HCEC 1CT (cell line): ENCODE measurements around the gene SLC6A15.

Experiments used
- DNase-seq: peaks from one replicate; pipeline ENCODE4 v3.0.0-alpha.2; 2017

Gene SLC6A15

GRCh38 chr12:84912198-84913128 is at the start of gene SLC6A15:
Gene SLC6A15, minus strand, starts transcription at chr12:84912799. Its CDS starts 20,679 bp downstream, at chr12:84892120.
- peak; percentile 92 for DNase-seq

GRCh38 chr12:84960918-84961317 is 48.3 kb upstream of the SLC6A15 start:
- no peak for DNase-seq

- peak; percentile 64 for DNase-seq
These were observed 42.7 kb upstream of the SLC6A15 start for GRCh38 chr12:84955298-84955697.

DNA sequence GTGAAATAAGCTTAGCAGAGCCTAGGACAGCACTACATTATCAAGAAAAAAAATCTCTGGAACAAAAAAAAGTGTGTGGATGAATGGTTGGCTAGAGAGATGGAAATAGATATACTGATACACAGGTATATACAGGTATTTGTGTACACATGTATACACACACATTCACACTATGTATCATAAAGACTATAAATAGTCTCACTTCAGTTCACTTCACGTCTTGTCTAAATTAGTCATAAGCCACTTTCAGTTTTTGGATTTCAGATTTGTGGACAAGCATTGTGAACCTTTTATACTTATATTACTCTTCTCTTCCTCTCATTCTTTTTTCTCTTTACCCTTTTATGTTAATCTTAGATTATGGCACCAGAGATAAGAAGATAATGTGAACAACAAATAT is 41.8 kb upstream of the SLC6A15 start:
- no peak for DNase-seq

- DNase-seq, result no peak
These were observed 38.5 kb upstream of the SLC6A15 start for GRCh38 chr12:84950971-84951546.

DNA sequence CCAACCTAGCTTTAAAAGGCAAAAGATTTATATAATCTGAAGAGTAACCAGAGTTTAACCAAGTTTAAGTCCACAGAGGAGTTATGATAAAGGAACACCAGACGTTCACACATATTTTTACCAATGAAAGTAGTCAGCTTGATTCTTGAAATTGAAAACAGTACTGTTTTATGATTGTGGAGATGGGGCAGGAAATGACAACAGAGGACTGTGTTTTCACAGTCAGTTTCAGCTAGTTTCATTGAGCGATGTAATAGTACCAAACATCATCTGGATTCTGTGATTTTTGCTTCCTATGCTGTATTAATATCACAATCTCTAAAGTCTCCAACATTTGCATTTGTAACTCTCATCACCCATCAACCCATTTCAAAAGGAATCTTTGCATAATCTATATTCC is 34.2 kb upstream of the SLC6A15 start:
- DNase-seq, result no peak

DNA sequence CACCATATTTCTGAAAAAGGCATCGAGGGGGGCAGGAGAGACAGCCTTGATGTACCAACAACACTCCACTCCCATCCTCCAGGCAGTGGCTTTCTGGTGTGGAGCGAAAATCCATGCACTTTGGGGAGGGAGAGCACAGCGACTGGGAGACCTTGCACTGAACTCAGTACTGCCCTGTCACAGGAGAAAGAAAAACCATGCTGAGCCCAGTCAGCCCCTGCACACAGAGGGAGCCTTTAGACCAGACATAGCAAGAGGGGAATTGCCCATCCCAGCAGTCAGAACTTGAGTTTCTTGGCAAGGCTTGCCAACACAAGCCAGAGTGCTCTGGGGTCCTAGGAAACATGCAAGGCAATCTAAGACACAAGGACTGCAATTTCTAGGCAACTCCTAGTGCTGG is 24.8 kb upstream of the SLC6A15 start:
- DNase-seq, result no peak

GRCh38 chr12:84929501-84929900 is 16.9 kb upstream of the SLC6A15 start:
- no peak for DNase-seq

DNA sequence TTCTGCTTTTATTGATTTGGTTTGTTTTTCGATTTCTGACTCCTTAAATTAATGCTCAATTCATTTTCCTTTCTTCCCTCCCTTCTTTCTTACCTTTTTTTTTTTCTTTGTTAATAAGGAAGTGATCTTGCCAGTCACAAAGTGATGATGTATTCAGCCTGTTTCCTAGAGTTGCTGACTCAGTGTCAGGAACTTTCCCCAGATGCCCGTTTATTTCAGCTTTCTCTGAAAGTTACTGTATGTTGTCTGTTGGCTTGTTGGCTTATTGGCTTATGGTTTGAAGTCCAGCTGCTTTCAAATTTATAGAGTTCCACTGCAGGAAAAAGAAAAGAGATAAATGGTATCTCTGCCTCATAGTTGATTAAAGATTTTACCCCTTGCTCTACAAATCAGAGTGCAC is 12.4 kb upstream of the SLC6A15 start:
- peak; percentile 85 for DNase-seq

GRCh38 chr12:84922693-84923092 is 10.1 kb upstream of the SLC6A15 start:
- DNase-seq, result peak; percentile 90

DNA sequence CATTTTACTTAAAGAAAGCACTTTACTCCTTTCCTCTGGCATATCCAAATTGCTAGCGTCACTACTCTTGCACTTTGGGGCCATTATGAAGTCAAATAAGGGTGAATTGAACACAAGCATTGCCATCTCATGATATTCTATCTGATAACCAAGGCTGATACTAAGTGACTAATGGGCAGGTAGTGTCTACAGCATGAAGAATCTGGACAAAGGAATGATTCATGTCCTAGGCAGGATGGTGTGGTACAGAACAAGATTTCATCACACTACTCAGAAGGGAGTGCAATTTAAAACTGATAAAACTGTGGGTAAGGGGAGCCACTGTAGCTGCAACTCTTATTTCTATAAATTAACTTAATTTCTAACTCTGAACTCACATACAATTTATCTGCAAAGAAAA is 7.7 kb upstream of the SLC6A15 start:
- peak; percentile 58 for DNase-seq

DNA sequence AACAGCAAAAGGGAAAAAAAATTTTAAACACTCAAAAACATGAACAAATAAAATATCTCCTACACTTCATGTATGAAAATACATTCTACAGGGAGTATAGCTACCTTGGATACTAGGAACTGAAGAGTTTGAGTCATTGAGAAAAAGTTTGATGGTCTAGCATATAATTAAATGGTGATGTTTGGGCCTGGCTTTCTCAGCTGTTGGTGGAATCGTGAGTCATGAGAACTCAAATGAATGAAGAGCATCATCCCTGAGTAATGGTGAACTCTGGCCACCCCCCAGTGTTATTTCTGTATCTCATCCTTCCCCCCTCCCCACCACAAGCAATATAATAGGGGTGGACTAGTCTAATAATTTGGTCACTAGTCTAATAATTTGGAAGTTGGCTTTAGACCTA is 6.7 kb upstream of the SLC6A15 start:
- DNase-seq, result peak; percentile 83

GRCh38 chr12:84913129-84913515 is 523 bp upstream of the SLC6A15 start:
- DNase-seq, result no peak

DNA sequence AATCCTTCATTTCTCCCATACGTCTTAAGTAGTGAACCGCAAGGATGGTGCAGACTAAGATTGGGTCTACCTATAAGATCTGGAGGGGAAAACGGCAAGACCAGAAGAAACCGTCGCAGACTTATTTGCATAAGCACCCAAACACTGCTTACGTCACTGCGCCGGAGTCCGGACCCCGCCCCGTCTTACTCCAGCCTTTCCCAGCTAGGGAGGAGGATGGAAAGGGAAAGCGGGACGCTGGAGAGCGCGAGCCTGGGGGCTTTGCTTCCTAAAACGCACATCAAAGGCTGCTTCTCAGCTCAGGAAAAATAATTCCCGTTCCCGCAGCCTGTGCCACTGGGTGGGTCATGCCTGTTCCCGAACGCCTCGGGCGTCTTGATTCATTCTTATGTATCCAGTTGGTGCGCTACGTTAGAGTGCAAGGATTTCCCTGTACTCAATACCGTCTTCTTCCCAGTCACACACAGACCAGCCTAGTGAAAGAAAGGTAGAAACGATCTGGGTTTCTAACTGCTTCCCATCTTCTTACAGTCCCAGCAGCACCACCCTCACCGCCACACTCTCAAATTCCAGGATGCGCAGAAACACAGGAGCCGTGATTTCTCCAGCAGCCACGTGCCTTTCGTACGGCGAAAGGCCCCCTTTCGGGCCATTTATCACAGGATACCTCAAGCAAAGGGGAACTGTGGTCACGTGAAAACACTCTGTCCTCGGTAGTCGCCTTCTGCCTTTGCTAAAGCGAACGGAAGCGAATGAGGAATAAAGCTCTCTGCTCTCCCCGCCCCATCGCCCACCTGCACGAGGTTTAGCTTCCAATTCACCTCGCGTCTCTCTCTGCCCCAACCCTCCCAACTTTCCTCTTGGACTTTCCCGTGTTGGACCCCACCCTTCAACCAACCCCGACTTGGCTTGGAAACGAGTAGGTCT is 1.1 kb downstream of the SLC6A15 start:
- DNase-seq, result peak; percentile 87

GRCh38 chr12:84910549-84911241 is 1.9 kb downstream of the SLC6A15 start:
- peak; percentile 26 for DNase-seq

DNA sequence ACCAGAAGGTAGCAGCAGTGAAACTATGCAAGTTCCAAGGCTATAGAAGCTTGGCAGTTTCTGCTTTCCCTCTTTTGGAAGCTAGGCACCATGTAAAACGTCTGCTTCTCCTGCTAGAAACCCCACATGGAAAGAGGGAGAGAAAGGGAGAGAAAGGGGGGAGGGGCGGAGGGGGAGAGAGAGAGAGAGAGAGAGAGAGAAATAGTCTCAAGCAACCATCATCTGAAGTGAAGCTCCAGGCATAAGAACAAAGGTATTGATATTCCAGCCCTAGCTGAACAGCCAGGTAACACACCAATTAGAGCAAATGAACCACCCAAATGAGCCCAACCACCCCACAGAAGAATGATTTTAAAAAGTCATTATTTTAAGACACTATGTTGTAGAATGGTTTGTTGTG is 8.5 kb downstream of the SLC6A15 start:
- DNase-seq, result no peak

GRCh38 chr12:84891106-84891838 is 21.3 kb downstream of the SLC6A15 start:
- DNase-seq, result peak; percentile 50

DNA sequence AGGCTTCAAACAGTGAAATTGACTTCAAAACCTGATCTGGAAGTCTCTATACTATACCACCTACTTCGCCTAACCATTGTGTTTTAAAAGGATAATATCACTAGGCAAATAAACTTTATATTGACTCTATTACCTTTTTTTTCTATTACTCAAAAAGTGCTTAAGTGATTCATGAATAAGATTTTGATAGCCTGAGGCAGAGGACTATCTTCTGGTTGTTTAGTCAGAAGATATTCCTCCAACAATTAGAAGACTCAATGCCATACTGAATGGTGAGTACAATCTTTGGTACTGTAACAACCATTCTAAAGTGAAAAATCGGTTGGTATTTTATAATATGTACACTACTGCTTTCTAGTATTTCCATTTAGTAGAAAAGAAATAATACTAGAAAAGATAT is 22.8 kb downstream of the SLC6A15 start:
- DNase-seq, result no peak

- no peak for DNase-seq
These were observed 23.7 kb downstream of the SLC6A15 start for GRCh38 chr12:84888861-84889260.

DNA sequence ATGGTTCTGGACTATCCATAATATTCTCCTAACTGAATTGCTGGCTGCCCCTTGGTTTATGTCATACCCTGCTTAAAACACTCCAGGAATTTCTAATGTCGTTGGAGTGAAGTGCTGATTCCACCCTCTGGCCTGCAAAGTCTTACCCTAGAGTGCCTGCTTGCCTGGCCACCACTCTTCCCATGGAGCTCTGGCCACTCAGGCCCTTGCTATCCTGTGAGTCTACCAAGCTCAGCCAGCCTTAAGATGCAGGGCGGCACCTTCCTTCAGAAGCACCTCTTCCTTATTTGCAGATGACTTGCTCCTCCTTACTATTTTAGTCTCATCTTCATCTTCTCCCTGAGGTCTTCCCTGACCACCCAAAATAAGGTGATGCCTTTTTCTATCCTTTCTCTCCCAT is 35.3 kb downstream of the SLC6A15 start:
- DNase-seq, result no peak

GRCh38 chr12:84875241-84875640 is 37.4 kb downstream of the SLC6A15 start:
- no peak for DNase-seq

DNA sequence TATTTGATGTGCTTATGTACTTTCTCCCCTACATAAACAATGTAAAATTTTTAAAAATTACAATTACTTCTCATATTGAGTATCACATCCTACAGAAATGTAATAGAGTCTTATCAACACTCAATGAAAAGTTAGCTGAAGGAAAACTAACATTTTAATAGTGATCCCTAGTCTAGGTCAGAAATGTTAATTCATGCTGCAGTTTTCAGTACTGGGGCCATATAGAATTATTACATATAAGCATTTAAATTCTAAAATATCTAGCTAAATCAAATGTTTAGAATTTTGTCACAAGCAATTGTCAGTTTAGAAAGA is 37.8 kb downstream of the SLC6A15 start:
- DNase-seq, result no peak
